Ectodermal cell (in vitro differentiated cells): ENCODE measurements around the gene MEF2C.

Experiments used
- H3K27ac ChIP-seq: 2 replicates; pipeline ENCODE4 v1.7.0; 2013; ENCODE audit warnings: mild to moderate bottlenecking, low read depth, low read length; ENCODE audit not compliant: insufficient read depth, poor library complexity, severe bottlenecking
- H3K27me3 ChIP-seq: 2 replicates; pipeline ENCODE4 v1.7.0; 2013; ENCODE audit warnings: mild to moderate bottlenecking, low read length; ENCODE audit not compliant: insufficient read depth, control insufficient read depth, poor library complexity, severe bottlenecking
- H3K36me3 ChIP-seq: one replicate; pipeline ENCODE4 v1.7.0; 2013; ENCODE audit warnings: low read length; ENCODE audit not compliant: control insufficient read depth, insufficient read depth
- H3K4me1 ChIP-seq: one replicate; pipeline ENCODE4 v1.7.0; 2013; ENCODE audit warnings: low read length; ENCODE audit not compliant: control insufficient read depth, insufficient read depth
- H3K4me3 ChIP-seq: 2 replicates; pipeline ENCODE4 v1.7.0; 2013; ENCODE audit warnings: low read depth, low read length, control low read depth; ENCODE audit not compliant: insufficient read depth
- H3K9me3 ChIP-seq: 2 replicates; pipeline ENCODE4 v1.7.0; 2013; ENCODE audit warnings: mild to moderate bottlenecking, low read length, moderate library complexity; ENCODE audit not compliant: control insufficient read depth
- WGBS, 2 experiments: methylation state at CpG; one replicate each; pipeline ENCODE4 v1.1.7; 2013; ENCODE audit warnings: missing lambda C conversion rate in 2 of 2; 5-methylcytosine and 5-hydroxymethylcytosine counted together

MEF2C gene

DNA sequence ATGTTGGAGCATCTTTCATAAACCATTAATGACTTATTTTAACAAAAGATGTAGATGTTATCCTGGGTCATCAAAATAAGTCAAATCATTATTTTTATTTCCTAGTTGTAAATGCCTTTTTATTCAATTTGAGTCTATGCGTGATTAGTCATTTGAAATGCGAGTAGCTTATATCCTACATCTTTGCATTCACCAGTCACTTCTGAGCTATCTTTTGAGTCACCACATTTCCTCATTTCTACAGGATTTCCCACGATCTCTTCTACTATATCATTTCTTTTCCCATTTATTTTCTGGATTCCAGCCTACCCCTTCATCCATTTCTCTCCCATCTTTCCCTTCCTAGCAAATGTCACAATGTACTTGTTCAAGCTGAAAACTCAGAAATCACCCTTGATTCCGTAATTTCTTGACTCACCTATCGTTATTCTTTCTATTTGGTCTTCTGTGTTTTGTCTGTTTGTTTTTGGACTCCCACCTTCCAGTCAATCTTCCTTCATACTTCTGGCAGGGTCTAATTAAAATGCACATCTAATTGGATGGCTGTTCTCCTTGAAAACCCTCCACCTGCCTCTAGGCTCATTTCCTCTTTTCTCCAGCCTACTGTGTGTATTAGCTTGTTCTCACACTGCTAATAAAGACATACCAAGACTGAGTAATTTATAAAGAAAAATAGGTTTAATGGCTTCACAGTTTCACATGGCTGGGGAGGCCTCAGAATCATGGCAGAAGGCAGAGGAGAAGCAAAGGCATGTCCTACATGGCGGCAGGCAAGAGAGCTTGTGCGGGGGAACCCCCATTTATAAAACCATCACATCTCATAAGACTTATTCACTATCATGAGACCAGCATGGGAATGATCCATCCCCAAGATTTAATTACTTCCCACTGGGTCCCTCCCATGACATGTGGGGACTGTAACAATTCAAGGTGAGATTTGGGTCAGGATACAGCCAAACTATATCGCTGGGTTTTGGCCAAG lies 112.4 kb downstream of the MEF2C start:
- no peaks in the 10 kb centered on the region for H3K36me3 ChIP-seq
- no peaks in the 10 kb centered on the region for H3K9me3 ChIP-seq
- H3K4me1 ChIP-seq: no peaks in the 10 kb centered on the region
- no peaks in the 10 kb centered on the region for H3K27me3 ChIP-seq
- H3K27ac ChIP-seq: no peak overlapping the region
- no peak overlapping the region for H3K4me3 ChIP-seq
- WGBS, 2 experiments: 91 to 93% methylated on average over 8 of the region's 8 CpGs

DNA sequence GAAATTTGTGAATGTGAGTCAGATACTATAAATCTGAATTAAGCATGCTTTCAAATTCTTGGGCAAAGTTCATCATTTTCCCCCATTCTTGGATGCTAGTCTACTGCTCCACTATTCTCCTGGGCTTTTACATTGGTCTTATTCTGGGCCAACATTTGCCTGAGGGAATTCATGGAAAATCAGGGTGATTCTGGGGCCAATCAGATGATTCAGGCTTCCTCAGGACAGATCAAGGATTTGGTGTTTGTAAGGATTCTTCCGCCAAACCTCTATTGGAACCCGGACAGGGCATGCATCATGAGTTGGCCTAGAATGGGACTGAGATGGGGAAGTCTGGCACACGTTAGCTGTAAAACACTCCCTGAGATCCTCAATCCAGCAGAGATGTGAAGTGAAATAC lies 113.8 kb downstream of the MEF2C start:
- Histone ChIP-seq H3K9me3 (no peaks in the 10 kb centered on the region), H3K36me3 (no peaks in the 10 kb centered on the region), H3K4me1 (no peaks in the 10 kb centered on the region), H3K27me3 (no peaks in the 10 kb centered on the region), H3K4me3 (no peak overlapping the region), H3K27ac (no peak overlapping the region)
- whole genome bisulfite sequencing, 2 experiments: 78 to 81% methylated on average over 2 to 3 of the region's 3 CpGs

DNA sequence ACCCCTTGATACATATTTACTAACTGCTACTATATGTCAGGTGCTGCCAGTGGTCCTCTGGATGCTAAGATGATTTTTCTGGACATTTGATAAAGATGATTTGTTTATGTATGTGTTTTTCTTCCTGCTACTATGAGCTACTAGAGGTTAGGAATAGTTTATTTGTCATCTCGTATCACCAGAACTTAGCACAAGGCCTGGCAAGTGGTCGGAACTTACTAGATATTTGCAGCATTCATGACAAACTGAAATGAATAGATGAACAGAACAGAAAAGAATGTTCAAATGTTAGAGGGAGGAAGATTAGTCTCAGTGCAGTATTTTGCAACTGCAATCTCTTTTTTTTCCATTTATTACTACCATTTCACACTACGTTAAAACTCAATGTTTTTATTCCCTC lies 114.6 kb downstream of the MEF2C start:
- no peaks in the 10 kb centered on the region for H3K36me3 ChIP-seq
- H3K9me3 ChIP-seq: no peaks in the 10 kb centered on the region
- whole genome bisulfite sequencing, 2 experiments: 94 to 99% methylated on average over 2 to 3 of the region's 3 CpGs
- H3K27ac ChIP-seq: no peak overlapping the region
- H3K4me1 ChIP-seq: no peaks in the 10 kb centered on the region
- H3K27me3 ChIP-seq: no peaks in the 10 kb centered on the region
- H3K4me3 ChIP-seq: no peak overlapping the region

DNA sequence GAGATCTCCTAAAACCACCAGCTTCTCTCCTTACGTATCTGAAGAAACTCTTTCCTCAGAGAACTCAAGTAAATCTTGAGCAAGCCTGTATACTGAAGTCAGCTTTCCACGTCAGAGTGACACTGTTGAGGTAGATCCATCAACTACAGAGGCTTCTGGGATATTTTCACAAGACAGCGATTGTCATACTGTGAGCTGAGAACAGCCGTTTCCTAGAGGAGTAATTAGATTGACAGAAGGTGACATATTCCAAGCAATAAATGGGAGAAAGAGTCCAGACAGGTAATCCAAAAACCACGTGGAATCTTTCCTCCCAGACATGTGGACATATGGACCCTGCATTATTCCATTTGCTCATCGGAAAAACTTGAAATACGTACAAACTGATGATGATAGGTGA lies 117.2 kb downstream of the MEF2C start:
- Histone ChIP-seq H3K4me3 (no peak overlapping the region), H3K4me1 (no peaks in the 10 kb centered on the region), H3K9me3 (no peaks in the 10 kb centered on the region), H3K36me3 (no peaks in the 10 kb centered on the region), H3K27ac (no peak overlapping the region), H3K27me3 (no peaks in the 10 kb centered on the region)
- 95 to 98% methylated on average over 7 of the region's 7 CpGs for WGBS, 2 experiments

DNA sequence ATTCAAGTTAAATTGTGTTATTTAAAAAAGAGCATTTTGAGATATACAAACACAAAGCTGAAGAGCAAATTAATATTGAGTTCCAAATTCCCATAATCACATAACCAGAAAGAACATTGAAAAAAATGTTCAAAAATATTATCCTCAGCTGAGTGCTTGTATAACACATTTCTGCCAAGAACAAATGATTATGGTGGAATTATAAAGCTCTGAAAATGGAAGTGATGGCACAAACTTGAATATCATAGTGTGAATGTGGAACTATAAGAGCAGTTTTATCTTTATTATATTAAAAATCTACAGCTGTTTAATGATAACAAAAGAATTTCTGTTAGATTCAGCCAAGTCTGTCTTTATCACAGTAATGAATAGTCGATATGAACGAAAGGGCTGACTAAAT lies 117.8 kb downstream of the MEF2C start:
- Histone ChIP-seq H3K4me1 (no peaks in the 10 kb centered on the region), H3K27ac (no peak overlapping the region), H3K27me3 (no peaks in the 10 kb centered on the region), H3K9me3 (no peaks in the 10 kb centered on the region), H3K4me3 (no peak overlapping the region), H3K36me3 (no peaks in the 10 kb centered on the region)
- WGBS, 2 experiments: 95 to 100% methylated on average over 2 of the region's 2 CpGs

DNA sequence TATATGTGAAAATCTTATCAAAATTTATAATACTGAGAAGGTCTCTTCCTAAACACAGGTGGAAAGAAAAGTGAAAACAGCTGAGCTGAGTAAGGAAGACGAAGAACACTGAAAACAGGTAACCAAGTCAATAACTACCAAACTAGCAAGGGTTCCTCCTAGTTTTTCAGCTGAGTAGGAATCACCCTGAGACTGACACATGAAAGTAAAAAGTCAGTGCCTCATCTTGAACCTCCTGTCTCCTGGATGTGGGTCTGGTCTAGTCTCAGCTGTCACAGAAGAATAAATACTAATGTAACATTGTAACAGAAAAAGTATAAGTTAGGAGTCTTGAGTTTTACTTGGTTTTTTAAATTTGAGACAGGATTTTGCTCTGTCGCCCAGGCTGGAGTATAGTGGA lies 121.0 kb downstream of the MEF2C start:
- no peaks in the 10 kb centered on the region for H3K27me3 ChIP-seq
- no peak overlapping the region for H3K27ac ChIP-seq
- H3K4me1 ChIP-seq: no peaks in the 10 kb centered on the region
- H3K4me3 ChIP-seq: no peak overlapping the region
- no peaks in the 10 kb centered on the region for H3K36me3 ChIP-seq
- WGBS, 2 experiments: 89 to 100% methylated on average over 2 of the region's 2 CpGs
- no peaks in the 10 kb centered on the region for H3K9me3 ChIP-seq

DNA sequence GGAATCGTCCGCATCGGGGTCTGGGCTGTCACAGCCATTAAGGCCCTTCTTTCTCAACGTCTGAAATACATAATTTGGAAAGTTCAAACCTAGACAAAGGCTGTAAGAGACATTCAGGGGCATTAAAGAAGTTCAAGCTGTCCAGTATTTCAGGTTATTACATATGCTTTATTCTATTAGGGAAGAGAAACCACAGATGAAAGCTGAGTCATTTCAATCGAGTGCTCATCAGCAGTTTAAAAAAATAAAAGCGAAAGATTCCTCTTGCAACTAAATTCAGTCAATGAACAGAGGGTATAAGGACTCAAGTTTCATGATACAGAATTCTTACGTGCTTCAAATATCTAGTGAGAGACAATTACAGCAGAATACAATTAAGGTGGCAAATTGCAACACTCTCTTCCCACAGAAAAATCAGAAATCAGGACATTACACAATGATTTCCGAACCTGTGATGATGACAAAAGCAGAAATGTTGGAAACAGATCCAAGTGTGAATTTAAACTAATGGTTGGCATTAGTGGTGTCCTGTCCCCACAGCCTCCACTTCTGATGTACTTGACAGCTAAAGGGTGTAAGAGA lies 121.6 kb downstream of the MEF2C start:
- 90 to 95% methylated on average over 8 of the region's 8 CpGs for WGBS, 2 experiments
- Histone ChIP-seq H3K4me1 (no peaks in the 10 kb centered on the region), H3K9me3 (no peaks in the 10 kb centered on the region), H3K27ac (no peak overlapping the region), H3K27me3 (no peaks in the 10 kb centered on the region), H3K36me3 (no peaks in the 10 kb centered on the region), H3K4me3 (no peak overlapping the region)

DNA sequence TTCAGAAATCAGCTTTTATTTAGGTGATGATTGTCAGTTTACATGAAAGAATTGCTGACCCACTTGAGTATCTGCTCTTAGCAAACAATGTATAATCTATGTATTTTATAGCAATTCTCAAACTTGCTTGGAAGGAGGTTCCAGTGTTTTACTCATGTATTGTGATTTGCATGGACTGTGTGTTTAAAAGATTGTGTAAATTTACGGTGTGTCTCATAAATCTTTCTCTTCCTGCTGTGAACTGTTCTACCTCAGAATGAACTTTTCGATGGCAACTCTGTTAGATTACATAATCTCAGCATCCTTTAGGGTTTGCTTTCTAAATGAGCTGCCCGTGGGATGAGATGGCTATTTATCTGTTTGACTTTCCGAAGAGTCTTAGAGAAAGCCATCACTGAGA lies 122.5 kb downstream of the MEF2C start:
- no peaks in the 10 kb centered on the region for H3K27me3 ChIP-seq
- no peaks in the 10 kb centered on the region for H3K9me3 ChIP-seq
- no peaks in the 10 kb centered on the region for H3K36me3 ChIP-seq
- 81 to 97% methylated on average over 4 of the region's 4 CpGs for WGBS, 2 experiments
- no peak overlapping the region for H3K27ac ChIP-seq
- H3K4me1 ChIP-seq: no peaks in the 10 kb centered on the region
- no peak overlapping the region for H3K4me3 ChIP-seq

DNA sequence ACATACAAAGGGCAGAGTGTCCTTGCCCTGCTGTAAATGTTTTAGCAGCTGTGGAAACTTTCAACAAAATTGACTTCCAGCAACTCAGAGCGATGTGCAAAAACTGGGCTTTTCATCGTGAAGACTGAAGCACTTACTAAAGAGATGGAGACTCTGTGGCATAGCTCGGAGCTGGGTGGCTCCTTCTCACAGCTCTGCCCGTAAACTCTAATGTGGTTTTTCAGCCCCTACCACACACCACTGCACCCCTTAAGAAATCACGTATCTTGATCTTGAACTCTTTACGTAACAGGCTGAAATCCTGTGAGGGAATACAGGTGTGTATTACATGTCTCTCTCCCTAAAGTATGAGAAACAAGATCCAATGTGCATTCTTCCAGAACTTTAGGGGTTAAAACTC lies 124.4 kb downstream of the MEF2C start:
- Histone ChIP-seq H3K27ac (no peak overlapping the region), H3K27me3 (no peaks in the 10 kb centered on the region), H3K4me3 (no peak overlapping the region), H3K9me3 (no peaks in the 10 kb centered on the region), H3K36me3 (no peaks in the 10 kb centered on the region), H3K4me1 (no peaks in the 10 kb centered on the region)
- 90 to 93% methylated on average over 5 to 6 of the region's 6 CpGs for WGBS, 2 experiments

DNA sequence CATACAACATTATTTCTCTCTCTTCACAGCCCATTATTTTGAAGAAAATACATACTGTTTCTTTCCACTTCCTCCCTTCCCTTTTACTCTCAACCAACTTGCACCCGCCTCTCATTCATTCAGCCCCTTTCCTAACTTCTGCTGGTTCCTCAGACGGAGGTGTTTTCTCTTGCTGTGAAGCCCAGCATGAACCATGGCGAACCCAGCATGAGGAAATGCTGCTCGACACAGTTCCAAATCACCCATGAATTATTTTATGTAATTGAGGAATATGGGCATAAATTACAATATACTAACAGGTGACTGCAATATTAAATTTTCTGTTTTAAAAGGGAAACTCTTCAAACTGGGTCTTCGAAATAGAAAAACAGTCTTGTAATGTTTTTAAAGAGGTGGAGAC lies 124.8 kb downstream of the MEF2C start:
- no peaks in the 10 kb centered on the region for H3K36me3 ChIP-seq
- H3K4me3 ChIP-seq: no peak overlapping the region
- H3K9me3 ChIP-seq: no peaks in the 10 kb centered on the region
- H3K27me3 ChIP-seq: no peaks in the 10 kb centered on the region
- WGBS, 2 experiments: 78 to 79% methylated on average over 5 of the region's 5 CpGs
- H3K27ac ChIP-seq: no peak overlapping the region
- H3K4me1 ChIP-seq: no peaks in the 10 kb centered on the region
